ENCODE results near the gene SYNM. TPM values are rescaled to one million over a fixed set of nuclear protein-coding genes. Genes with fewer than 3 reads are reported as not detected.

Gene SYNM
- total RNA-seq, 1 donor from 2014 or later: 5.5 TPM

- no peaks in the 10 kb centered on the region for H3K9me3 Mint-ChIP-seq (ENCODE audit: unreplicated experiment)
- peaks cover 11% of the 10 kb centered on the region for H3K27me3 Mint-ChIP-seq (ENCODE audit: unreplicated experiment)
Measured at GRCh38 chr15:99102332-99103235, 2.3 kb upstream of the SYNM start.

GRCh38 chr15:99103279-99103678, 1.6 kb upstream of the SYNM start:
- Mint-ChIP-seq H3K4me3 (ENCODE audit: unreplicated experiment) (peak overlapping the region; percentile 30), H3K4me1 (ENCODE audit: unreplicated experiment) (peaks cover 16% of the 10 kb centered on the region), H3K36me3 (ENCODE audit: unreplicated experiment) (no peaks in the 10 kb centered on the region), H3K27me3 (ENCODE audit: unreplicated experiment) (peaks cover 10% of the 10 kb centered on the region), H3K9me3 (ENCODE audit: unreplicated experiment) (no peaks in the 10 kb centered on the region), H3K27ac (ENCODE audit: unreplicated experiment) (no peak overlapping the region)
- DNase-seq (ENCODE audit: extremely low spot score, unreplicated experiment): no peak
- TF ChIP-seq CTCF (IDR thresholded peaks at IDR 0.05): no peak

More at GRCh38 chr15:99102332-99103235, 2.3 kb upstream of the SYNM start:
- no peak for DNase-seq (ENCODE audit: extremely low spot score, unreplicated experiment)
- TF ChIP-seq CTCF (IDR thresholded peaks at IDR 0.05): no peak
- Mint-ChIP-seq H3K4me3 (ENCODE audit: unreplicated experiment) (no peak overlapping the region), H3K4me1 (ENCODE audit: unreplicated experiment) (peaks cover 14% of the 10 kb centered on the region), H3K27ac (ENCODE audit: unreplicated experiment) (no peak overlapping the region), H3K36me3 (ENCODE audit: unreplicated experiment) (no peaks in the 10 kb centered on the region)

GRCh38 chr15:99105514-99106341, 848 bp downstream of the SYNM start:
- no peaks in the 10 kb centered on the region for H3K36me3 Mint-ChIP-seq (ENCODE audit: unreplicated experiment)
- peak overlapping the region; percentile 67 for H3K4me3 Mint-ChIP-seq (ENCODE audit: unreplicated experiment)
- DNase-seq (ENCODE audit: extremely low spot score, unreplicated experiment): no peak
- TF ChIP-seq CTCF (IDR thresholded peaks at IDR 0.05): no peak
- H3K27me3 Mint-ChIP-seq (ENCODE audit: unreplicated experiment): peaks cover 8% of the 10 kb centered on the region
- no peaks in the 10 kb centered on the region for H3K9me3 Mint-ChIP-seq (ENCODE audit: unreplicated experiment)
- H3K27ac Mint-ChIP-seq (ENCODE audit: unreplicated experiment): no peak overlapping the region
- H3K4me1 Mint-ChIP-seq (ENCODE audit: unreplicated experiment): peaks cover 15% of the 10 kb centered on the region

GRCh38 chr15:99106417-99107220, 1.7 kb downstream of the SYNM start:
- Mint-ChIP-seq H3K9me3 (ENCODE audit: unreplicated experiment) (no peaks in the 10 kb centered on the region), H3K4me3 (ENCODE audit: unreplicated experiment) (peak overlapping the region; percentile 27), H3K36me3 (ENCODE audit: unreplicated experiment) (no peaks in the 10 kb centered on the region), H3K4me1 (ENCODE audit: unreplicated experiment) (peaks cover 18% of the 10 kb centered on the region), H3K27ac (ENCODE audit: unreplicated experiment) (no peak overlapping the region), H3K27me3 (ENCODE audit: unreplicated experiment) (peaks cover 5% of the 10 kb centered on the region)
- DNase-seq (ENCODE audit: extremely low spot score, unreplicated experiment): no peak
- TF ChIP-seq CTCF (IDR thresholded peaks at IDR 0.05): no peak

All from osteocyte (in vitro differentiated cells).